ENCODE measurements around the gene IGSF21.

- TF ChIP-seq CTCF (IDR thresholded peaks at IDR 0.05; ENCODE audit: insufficient read depth, low read length) (no peak), POLR2AphosphoS5 (IDR thresholded peaks at IDR 0.05; ENCODE audit: low read depth) (no peak), GABPA (IDR thresholded peaks at IDR 0.05; ENCODE audit: low read depth) (no peak)
Observed at GRCh38 chr1:18161690-18162089, 54.1 kb downstream of the IGSF21 start.
